OCI-LY7 (cell line): ENCODE measurements around the gene MAP4K5.

Experiments used
- CTCF ChIP-seq: fragments of 200-600 bp; sonication (generic); conservative IDR thresholded peaks from 2 replicates; pipeline ENCODE4 v1.5.1; 2014; ENCODE audit warnings: mild to moderate bottlenecking, antibody characterized with exemption, low read length, moderate library complexity, mixed read lengths
- EZH2phosphoT487 ChIP-seq: fragments of 200-600 bp; sonication (generic); IDR thresholded peaks from 2 replicates; pipeline ENCODE4 v1.6.1; 2018; ENCODE audit warnings: low read depth, borderline replicate concordance, mild to moderate bottlenecking, mixed run types, antibody characterized with exemption, low read length, moderate library complexity, mixed read lengths

GRCh38 chr14:50397390-50398188 lies 134.8 kb downstream of the MAP4K5 start:
- no peak for TF ChIP-seq CTCF
- no peak for TF ChIP-seq EZH2phosphoT487
